ENCODE measurements around the gene CPA2.

The CPA2 gene

DNA sequence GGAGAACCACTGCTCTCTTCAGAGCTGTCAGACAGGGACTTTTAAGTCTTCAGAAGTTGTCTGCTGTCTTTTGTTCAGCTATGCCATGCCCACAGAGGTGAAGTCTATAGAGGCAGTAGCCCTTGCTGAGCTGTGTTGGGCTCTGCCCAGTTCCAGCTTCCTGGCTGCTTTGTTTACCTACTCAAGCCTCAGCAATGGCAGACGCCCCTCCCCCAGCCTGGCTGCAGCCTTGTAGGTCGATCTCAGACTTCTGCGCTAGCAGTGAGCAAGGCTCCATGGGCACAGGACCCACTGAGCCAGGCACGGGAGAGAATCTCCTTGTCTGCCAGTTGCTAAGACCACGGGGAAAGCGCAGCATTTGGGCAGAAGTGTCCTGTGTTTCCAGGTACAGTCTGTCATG lies 12.1 kb upstream of the CPA2 start:
- no peak for DNase-seq (ENCODE audit: low read depth, low spot score)

- DNase-seq (ENCODE audit: low read depth, low spot score): no peak
Measured at GRCh38 chr7:130256704-130257103, 10.0 kb upstream of the CPA2 start.

DNA sequence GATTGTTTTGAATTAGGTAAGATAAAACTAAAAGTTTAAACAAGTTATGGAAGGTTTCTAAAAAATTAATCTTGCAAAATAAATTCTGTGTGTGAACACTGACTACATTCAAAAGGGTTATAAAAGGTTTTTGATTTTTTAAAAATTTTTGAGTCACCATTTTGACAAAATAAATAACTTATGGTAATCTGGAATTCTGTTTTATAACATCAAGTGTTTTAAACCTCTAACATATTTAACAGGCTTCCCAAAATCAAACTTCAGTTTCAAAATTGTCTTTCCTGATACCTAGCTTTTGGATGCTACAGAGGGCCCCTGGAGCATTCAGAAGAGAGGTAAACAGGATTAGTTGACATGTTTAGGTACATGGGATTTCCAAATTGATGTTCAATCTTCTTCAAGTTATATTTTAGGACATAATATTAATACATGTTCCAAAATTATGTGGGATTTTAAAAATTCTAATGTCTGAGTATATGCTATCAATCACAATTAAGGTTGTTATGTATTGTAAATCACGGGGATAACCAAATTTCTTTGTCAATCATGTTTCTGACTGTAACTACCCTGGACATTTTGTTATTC lies 8.1 kb upstream of the CPA2 start:
- no peak for DNase-seq (ENCODE audit: low read depth, low spot score)

- no peak for DNase-seq (ENCODE audit: low read depth, low spot score)
Measured at GRCh38 chr7:130262448-130262847, 4.2 kb upstream of the CPA2 start.

DNA sequence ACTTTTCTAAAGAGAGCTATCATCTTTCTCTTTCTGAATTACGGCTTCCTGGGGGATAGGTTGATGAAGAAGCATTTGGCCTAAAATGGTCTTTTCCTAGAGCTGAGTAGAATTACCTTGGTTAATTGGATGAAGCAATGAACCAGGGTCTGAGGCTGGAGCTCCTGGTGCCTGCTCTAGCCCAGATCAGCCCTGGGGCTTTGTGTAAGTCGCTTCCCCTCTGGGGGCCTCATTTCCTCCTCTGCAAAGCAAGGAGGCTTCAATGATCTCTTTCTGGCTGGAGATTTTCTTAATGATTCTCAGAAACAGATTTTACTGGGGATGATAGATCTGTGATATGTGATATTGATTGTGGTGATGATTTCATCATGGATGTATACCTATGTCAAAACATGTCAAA lies 3.5 kb upstream of the CPA2 start:
- DNase-seq (ENCODE audit: low read depth, low spot score): no peak

GRCh38 chr7:130266961-130267321 lies 278 bp downstream of the CPA2 start:
- no peak for DNase-seq (ENCODE audit: low read depth, low spot score)

DNA sequence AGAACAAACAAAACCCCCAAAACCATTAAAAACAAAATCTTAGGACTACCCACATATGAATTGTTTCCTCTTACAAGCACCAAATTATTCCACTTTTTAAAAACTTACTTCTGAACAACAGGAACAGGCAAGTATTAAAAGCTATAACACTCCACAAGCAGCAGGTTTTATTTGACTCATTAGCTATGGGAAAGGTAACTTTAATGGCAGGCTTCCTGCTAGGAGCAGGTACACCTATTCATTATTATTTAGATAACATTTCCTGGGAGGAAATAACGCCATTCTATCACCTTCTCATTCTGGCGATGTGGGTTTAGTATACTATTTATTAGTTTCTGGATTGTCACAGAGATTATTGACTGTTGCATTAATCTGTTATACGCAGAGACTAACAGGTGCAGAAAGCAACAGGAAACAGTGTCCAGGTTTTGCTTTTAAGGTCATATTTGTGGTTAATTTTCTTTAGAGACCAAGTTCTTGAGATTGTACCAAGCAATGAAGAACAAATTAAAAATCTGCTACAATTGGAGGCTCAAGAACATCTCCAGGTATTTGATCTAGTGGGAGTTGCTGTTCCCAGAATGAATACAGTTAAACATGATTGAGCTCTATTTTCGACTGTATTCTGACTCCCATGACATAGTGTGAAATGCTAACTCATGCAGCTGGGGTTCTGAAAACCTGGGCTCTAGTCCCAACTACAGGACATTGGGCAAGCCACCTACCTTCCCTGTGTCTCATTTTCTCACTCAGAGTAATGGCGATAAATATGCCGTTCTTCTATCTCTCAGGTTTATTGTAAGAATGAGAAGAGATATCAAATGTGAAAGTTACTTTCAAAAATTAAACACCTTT lies 2.0 kb downstream of the CPA2 start:
- no peak for DNase-seq (ENCODE audit: low read depth, low spot score)

GRCh38 chr7:130269318-130269694 lies 2.6 kb downstream of the CPA2 start:
- DNase-seq (ENCODE audit: low read depth, low spot score): no peak

- no peak for DNase-seq (ENCODE audit: low read depth, low spot score)
Measured at GRCh38 chr7:130270947-130271800, 4.5 kb downstream of the CPA2 start.

DNA sequence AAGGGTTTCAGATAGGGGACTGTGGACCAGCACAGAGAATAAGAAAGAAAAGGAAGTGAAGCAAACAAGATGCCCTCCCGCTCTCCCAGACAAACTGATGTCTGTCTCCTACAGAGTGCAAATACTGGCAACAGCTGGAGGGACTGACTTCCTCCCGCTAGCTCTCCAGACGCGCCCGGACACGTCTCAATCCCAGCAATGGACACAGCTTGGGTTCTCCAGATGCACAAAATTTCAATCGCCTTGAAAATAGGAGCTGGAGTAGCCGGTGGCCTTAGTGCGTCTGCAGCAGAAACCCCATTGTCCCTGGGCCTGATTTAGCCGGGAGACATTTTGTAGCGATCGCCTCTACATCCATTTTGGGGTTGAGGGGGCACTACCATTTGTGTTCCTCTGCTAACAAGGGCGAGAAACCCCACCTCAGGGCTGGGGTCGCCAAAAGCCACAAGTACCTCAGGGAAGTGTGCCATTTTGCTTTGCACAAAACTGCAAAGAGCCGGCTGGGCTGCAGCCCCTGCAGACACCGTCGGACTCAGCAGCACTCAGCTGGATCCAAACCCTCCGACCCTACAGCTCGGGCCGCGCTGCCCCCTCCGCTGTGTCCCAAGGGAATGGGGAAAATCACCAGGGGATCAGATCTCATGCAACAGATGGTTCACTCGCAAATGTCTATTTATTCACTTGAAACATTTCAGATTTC lies 5.9 kb downstream of the CPA2 start:
- no peak for DNase-seq (ENCODE audit: low read depth, low spot score)

- no peak for DNase-seq (ENCODE audit: low read depth, low spot score)
Measured at GRCh38 chr7:130273081-130273932, 6.6 kb downstream of the CPA2 start.

DNA sequence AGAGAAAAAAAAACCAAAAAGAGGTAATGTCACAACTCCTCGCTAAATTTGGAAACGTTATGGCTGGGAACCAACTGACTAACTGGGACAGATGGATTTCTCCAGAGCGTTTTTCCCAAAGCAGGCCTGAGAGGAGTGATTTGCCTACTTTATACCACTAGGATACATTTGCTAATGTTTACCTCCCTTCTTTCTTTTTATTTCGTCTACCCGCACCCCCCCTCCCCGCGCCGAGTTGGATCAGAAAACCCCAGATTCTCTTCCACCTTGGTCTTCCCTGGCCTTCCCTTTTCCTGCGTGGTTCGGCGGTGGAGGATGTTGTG lies 7.2 kb downstream of the CPA2 start:
- DNase-seq (ENCODE audit: low read depth, low spot score): no peak

- DNase-seq (ENCODE audit: low read depth, low spot score): no peak
Measured at GRCh38 chr7:130274296-130274695, 7.6 kb downstream of the CPA2 start.

GRCh38 chr7:130274983-130275591 lies 8.4 kb downstream of the CPA2 start:
- DNase-seq (ENCODE audit: low read depth, low spot score): no peak

- DNase-seq (ENCODE audit: low read depth, low spot score): no peak
Measured at GRCh38 chr7:130275826-130276297, 9.2 kb downstream of the CPA2 start.

DNA sequence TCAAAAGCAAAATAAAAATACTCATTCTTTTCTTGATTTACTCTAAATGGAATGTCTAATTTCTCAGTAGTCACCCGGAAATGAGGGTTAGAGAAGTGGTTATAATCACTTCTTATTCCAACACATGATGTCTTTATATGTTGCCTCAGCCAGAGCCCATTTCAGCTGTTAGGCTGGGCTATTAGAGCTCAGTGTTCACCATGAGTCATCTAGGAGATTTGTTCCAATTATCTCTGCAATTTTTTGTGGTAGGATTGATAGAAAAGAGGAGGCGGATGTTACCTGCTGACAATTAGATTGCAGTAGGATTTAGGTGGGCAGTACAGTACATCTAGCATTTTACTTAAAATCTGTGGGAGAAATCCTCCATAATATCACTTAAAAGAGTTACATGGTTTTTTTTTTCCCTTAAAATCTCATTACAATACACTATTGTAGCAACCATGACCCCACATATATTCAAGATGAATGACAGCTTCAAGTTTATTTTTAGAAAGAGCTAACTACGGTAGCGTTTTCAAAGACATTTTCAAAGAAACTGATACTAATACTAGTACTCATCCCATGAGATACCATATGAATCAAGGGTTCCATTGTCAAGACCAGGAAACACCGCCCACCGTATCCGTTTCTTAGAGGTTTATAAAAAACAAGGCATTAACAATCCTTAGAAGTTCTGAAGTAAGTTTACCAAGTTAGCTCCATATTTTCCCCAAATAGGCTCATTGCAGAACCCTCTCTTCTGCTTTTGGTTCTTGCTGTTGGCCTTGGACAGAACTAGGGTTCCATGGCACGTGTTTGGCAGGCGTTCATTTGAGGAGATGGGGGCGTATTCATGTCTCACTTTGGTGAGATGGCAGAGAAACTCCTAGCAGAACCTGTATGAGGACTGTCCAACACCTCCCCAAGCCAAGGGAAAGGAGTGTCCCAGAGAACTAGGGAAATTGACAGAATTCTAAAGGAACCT lies 10.4 kb downstream of the CPA2 start:
- no peak for DNase-seq (ENCODE audit: low read depth, low spot score)

DNA sequence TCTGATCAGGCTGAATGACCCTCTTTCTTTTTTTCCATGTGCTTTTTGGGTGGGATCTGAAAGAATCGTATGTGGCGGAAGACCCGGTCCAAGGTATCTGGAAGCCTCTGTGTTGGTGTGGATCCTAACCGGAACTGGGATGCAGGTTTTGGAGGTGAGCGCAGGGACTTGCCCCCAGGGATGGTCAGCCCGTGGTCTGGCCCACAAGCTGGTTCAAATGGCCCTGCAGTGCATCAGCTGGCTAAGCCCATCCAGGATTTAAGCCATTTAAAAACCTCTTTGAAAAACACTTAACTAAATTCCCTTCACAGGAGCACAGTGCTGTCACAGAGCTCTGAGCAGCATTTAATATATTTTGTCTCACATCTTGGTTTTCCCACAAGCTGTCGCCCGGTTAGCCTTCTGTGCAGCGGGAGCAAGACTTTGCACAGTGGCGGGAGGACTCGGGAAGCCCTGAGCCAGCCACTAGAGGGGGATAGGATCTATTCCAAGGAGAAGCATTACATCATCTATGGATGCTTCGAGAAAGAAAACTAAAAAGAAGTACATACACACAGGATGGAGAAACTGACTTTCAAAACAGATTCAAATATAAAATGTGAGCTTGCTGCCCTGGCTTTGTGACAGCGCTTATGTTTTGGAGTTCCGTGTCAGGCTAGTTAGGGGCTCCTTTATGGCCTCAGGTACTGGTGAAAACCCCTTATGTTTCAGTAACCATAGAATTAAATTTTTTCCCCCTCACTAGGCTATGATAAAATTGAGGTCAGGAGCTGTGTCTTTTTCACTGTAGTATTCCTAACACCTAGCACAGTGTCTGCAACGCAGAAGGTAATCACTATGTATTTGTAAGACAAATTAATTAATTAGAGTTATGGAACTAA lies 11.3 kb downstream of the CPA2 start:
- DNase-seq (ENCODE audit: low read depth, low spot score): no peak

DNA sequence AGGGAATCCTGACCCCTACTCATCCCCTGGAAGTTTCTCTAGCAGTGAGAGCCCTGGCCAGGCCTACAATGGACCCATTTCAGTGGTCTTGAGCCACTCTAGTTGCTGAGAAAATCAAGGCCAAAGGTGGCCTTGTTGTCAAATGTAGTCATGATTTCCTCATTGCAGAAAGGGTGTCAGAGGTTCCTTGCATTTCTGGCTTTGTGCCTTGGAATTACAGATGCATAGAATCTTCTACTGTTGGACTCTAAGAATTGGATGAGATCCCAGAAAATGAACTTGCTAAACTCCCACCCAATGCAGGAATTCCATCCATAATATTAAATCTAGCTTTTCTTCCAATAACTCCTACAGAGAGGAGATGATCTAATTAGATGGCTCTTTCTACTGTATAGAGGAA lies 12.2 kb downstream of the CPA2 start:
- DNase-seq (ENCODE audit: low read depth, low spot score): no peak
